GM23338 (cell line): Measurements from ENCODE around the gene KIF3C. TPM values are rescaled to one million over a fixed set of nuclear protein-coding genes. Genes with fewer than 3 reads are reported as not detected.

ENCODE experiments used
- ATAC-seq: fragments of 200-7000 bp; cut with Tn5 transposase; 3 replicates; pipeline ENCODE4 v1.9.1; 2020
- DNase-seq: peaks from one replicate; pipeline ENCODE4 v3.0.0-alpha.2; 2015; ENCODE audit warnings: low spot score
- H2AFZ ChIP-seq: fragments of 200-600 bp; sonication (generic); 2 replicates; pipeline ENCODE4 v1.8.0; 2016; ENCODE audit warnings: antibody characterized with exemption, mild to moderate bottlenecking, moderate library complexity
- H3F3A ChIP-seq: fragments of 200-600 bp; sonication (generic); replicated peaks from 2 replicates; pipeline ENCODE4 v1.8.0; 2017; ENCODE audit warnings: antibody characterized with exemption, mixed run types, low read depth
- H3K27ac ChIP-seq: fragments of 200-600 bp; sonication (generic); 2 replicates; pipeline ENCODE4 v1.6.1; 2016; ENCODE audit warnings: low read depth
- H3K27me3 ChIP-seq: fragments of 200-600 bp; sonication (generic); 2 replicates; pipeline ENCODE4 v1.8.0; 2016; ENCODE audit warnings: mild to moderate bottlenecking, mixed run types, moderate library complexity; ENCODE audit not compliant: insufficient read depth
- H3K36me3 ChIP-seq: fragments of 200-600 bp; sonication (generic); 2 replicates; pipeline ENCODE4 v1.8.0; 2016; ENCODE audit warnings: mild to moderate bottlenecking; ENCODE audit not compliant: insufficient read depth
- H3K4me1 ChIP-seq: fragments of 200-600 bp; sonication (generic); 2 replicates; pipeline ENCODE4 v1.8.0; 2016; ENCODE audit warnings: mild to moderate bottlenecking, moderate library complexity; ENCODE audit not compliant: insufficient read depth
- H3K4me2 ChIP-seq: fragments of 200-600 bp; sonication (generic); 2 replicates; pipeline ENCODE4 v1.7.1; 2017; ENCODE audit warnings: mixed run types
- H3K4me3 ChIP-seq: fragments of 200-600 bp; sonication (generic); 2 replicates; pipeline ENCODE4 v1.6.1; 2016; ENCODE audit warnings: mixed run types
- H3K79me2 ChIP-seq: fragments of 200-600 bp; sonication (generic); replicated peaks from 2 replicates; pipeline ENCODE4 v1.8.0; 2017; ENCODE audit warnings: mild to moderate bottlenecking; ENCODE audit not compliant: insufficient read depth
- H3K9me2 ChIP-seq: fragments of 200-600 bp; sonication (generic); 2 replicates; pipeline ENCODE4 v1.8.0; 2017; ENCODE audit not compliant: insufficient read depth
- H4K20me1 ChIP-seq: fragments of 200-600 bp; sonication (generic); replicated peaks from 2 replicates; pipeline ENCODE4 v1.8.0; 2017; ENCODE audit warnings: mild to moderate bottlenecking; ENCODE audit not compliant: insufficient read depth
- H3K27ac Mint-ChIP-seq: 2 replicates; pipeline ENCODE4 v1.8.0; 2020; ENCODE audit warnings: inconsistent platforms, mild to moderate bottlenecking, moderate library complexity, mixed read lengths
- H3K27me3 Mint-ChIP-seq: 3 replicates; pipeline ENCODE4 v1.8.0; 2022; ENCODE audit warnings: low read depth, mild to moderate bottlenecking, moderate library complexity, mixed read lengths, inconsistent platforms; ENCODE audit not compliant: insufficient read depth, poor library complexity
- H3K36me3 Mint-ChIP-seq: 3 replicates; pipeline ENCODE4 v1.8.0; 2021; ENCODE audit warnings: low read depth, mild to moderate bottlenecking, inconsistent platforms, moderate library complexity, mixed read lengths
- H3K4me1 Mint-ChIP-seq: 3 replicates; pipeline ENCODE4 v1.8.0; 2020; ENCODE audit warnings: mild to moderate bottlenecking, inconsistent platforms, mixed read lengths
- H3K4me3 Mint-ChIP-seq: 3 replicates; pipeline ENCODE4 v1.8.0; 2021; ENCODE audit warnings: moderate library complexity, mild to moderate bottlenecking, inconsistent platforms, mixed read lengths
- H3K9me3 Mint-ChIP-seq: 3 replicates; pipeline ENCODE4 v1.8.0; 2020; ENCODE audit warnings: moderate library complexity, mild to moderate bottlenecking, inconsistent platforms, mixed read lengths
- CREB1 ChIP-seq: fragments of 250-450 bp; sonication (Bioruptor Pico); IDR thresholded peaks from 2 replicates; pipeline ENCODE4 v1.5.0; 2020; ENCODE audit warnings: low read depth, mild to moderate bottlenecking, moderate library complexity
- ETS1 ChIP-seq: IDR thresholded peaks from 2 replicates; pipeline ENCODE4 v1.6.1; 2016; ENCODE audit warnings: antibody characterized with exemption
- EZH2 ChIP-seq: fragments of 200-600 bp; sonication (generic); IDR thresholded peaks from one replicate; pipeline ENCODE4 v1.8.0; 2017; ENCODE audit warnings: antibody characterized with exemption, mild to moderate bottlenecking, low read depth; ENCODE audit not compliant: unreplicated experiment
- EZH2phosphoT487 ChIP-seq: fragments of 200-600 bp; sonication (generic); IDR thresholded peaks from one replicate; pipeline ENCODE4 v1.8.1; 2018; ENCODE audit warnings: antibody characterized with exemption; ENCODE audit not compliant: unreplicated experiment
- JUNB ChIP-seq: IDR thresholded peaks from one replicate; pipeline ENCODE4 v1.6.1; 2016; ENCODE audit warnings: antibody characterized with exemption; ENCODE audit not compliant: unreplicated experiment
- NANOG ChIP-seq: IDR thresholded peaks from 2 replicates; pipeline ENCODE4 v1.6.1; 2016; ENCODE audit warnings: antibody characterized with exemption, borderline replicate concordance
- POLR2AphosphoS5 ChIP-seq: IDR thresholded peaks from 2 replicates; pipeline ENCODE4 v1.6.1; 2016; ENCODE audit warnings: antibody characterized with exemption, low read depth
- STAT1 ChIP-seq: IDR thresholded peaks from one replicate; pipeline ENCODE4 v1.6.1; 2016; ENCODE audit warnings: antibody characterized with exemption; ENCODE audit not compliant: unreplicated experiment
- ZNF114 ChIP-seq: fragments of 250-450 bp; sonication (Bioruptor Pico); IDR thresholded peaks from 2 replicates; pipeline ENCODE4 v1.5.0; 2020; ENCODE audit warnings: mild to moderate bottlenecking, moderate library complexity
- ZNF331 ChIP-seq: fragments of 250-450 bp; sonication (Bioruptor Pico); IDR thresholded peaks from 2 replicates; pipeline ENCODE4 v1.5.0; 2020; ENCODE audit warnings: low read depth, mild to moderate bottlenecking, moderate library complexity
- ZNF462 ChIP-seq: fragments of 250-450 bp; sonication (Bioruptor Pico); IDR thresholded peaks from 2 replicates; pipeline ENCODE4 v1.5.0; 2020; ENCODE audit warnings: mild to moderate bottlenecking, moderate library complexity
- polyA plus RNA-seq: library from polyadenylated mRNA; unstranded; fragments of >200 nt; fragmentation: Nextera tagmentation; extraction: Ambion mirVana; gene quantifications from 2 replicates; pipeline ENCODE4 v1.2.1, GENCODE V29; 2016
- total RNA-seq: library from RNA; depleted of rRNA; stranded (reverse); fragments of >200 nt; shearing (Covaris generic); gene quantifications from 2 replicates; pipeline ENCODE4 v1.2.3, GENCODE V29; 2014
- TF ChIP-seq, protein P1 (sequence below): IDR thresholded peaks from one replicate; pipeline ENCODE4 v1.6.1; 2018; ENCODE audit warnings: antibody characterized with exemption; ENCODE audit not compliant: unreplicated experiment
- TF ChIP-seq, protein P2 (sequence below), 2 experiments: fragments of 200-600 bp in 1 of 2; sonication (generic) in 1 of 2; conservative IDR thresholded peaks; 2 replicates each; pipeline versions ENCODE4 v1.5.1 to v1.6.1; 2016 to 2017; ENCODE audit warnings: antibody characterized with exemption in 2 of 2, low read depth in 2 of 2, mild to moderate bottlenecking in 2 of 2, moderate library complexity in 1 of 2

KIF3C gene
- total and polyA plus RNA-seq, 2 experiments from 2014 or later, result 14.9 to 40.0 TPM

DNA sequence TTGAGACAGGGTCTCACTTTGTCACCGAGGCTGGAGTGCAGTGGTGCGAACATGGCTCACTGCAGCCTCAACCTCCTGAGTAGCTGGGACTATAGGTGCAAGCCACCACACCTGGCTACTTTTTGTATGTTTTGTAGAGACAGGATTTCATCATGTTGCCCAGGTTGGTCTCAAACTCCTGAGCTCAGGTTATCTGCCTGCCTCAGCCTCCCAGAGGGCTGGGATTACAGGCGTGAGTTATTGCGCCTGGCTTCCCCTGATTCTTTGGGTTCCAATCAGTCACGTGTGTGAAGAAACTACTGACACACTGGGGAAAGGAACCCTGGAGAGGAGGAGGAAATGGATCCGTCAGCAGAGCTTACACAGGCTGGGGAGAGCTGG, 29.3 kb upstream of the KIF3C start:
- peak overlapping the region; percentile 73 for H3K27ac Mint-ChIP-seq
- DNase-seq (no peak), ATAC-seq (no peak)
- TF ChIP-seq, protein P1, sequence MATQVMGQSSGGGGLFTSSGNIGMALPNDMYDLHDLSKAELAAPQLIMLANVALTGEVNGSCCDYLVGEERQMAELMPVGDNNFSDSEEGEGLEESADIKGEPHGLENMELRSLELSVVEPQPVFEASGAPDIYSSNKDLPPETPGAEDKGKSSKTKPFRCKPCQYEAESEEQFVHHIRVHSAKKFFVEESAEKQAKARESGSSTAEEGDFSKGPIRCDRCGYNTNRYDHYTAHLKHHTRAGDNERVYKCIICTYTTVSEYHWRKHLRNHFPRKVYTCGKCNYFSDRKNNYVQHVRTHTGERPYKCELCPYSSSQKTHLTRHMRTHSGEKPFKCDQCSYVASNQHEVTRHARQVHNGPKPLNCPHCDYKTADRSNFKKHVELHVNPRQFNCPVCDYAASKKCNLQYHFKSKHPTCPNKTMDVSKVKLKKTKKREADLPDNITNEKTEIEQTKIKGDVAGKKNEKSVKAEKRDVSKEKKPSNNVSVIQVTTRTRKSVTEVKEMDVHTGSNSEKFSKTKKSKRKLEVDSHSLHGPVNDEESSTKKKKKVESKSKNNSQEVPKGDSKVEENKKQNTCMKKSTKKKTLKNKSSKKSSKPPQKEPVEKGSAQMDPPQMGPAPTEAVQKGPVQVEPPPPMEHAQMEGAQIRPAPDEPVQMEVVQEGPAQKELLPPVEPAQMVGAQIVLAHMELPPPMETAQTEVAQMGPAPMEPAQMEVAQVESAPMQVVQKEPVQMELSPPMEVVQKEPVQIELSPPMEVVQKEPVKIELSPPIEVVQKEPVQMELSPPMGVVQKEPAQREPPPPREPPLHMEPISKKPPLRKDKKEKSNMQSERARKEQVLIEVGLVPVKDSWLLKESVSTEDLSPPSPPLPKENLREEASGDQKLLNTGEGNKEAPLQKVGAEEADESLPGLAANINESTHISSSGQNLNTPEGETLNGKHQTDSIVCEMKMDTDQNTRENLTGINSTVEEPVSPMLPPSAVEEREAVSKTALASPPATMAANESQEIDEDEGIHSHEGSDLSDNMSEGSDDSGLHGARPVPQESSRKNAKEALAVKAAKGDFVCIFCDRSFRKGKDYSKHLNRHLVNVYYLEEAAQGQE, result no peak
- TF ChIP-seq, protein P2, sequence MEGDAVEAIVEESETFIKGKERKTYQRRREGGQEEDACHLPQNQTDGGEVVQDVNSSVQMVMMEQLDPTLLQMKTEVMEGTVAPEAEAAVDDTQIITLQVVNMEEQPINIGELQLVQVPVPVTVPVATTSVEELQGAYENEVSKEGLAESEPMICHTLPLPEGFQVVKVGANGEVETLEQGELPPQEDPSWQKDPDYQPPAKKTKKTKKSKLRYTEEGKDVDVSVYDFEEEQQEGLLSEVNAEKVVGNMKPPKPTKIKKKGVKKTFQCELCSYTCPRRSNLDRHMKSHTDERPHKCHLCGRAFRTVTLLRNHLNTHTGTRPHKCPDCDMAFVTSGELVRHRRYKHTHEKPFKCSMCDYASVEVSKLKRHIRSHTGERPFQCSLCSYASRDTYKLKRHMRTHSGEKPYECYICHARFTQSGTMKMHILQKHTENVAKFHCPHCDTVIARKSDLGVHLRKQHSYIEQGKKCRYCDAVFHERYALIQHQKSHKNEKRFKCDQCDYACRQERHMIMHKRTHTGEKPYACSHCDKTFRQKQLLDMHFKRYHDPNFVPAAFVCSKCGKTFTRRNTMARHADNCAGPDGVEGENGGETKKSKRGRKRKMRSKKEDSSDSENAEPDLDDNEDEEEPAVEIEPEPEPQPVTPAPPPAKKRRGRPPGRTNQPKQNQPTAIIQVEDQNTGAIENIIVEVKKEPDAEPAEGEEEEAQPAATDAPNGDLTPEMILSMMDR (conservative IDR thresholded peaks at IDR 0.05; ENCODE audit: low read depth in 2 of 2), result no peak
- TF ChIP-seq EZH2phosphoT487 (no peak), JUNB (no peak), NANOG (no peak), POLR2AphosphoS5 (no peak), ZNF114 (CRISPR knock-in tag) (no peak), CREB1 (no peak), ETS1 (no peak), STAT1 (no peak), ZNF462 (CRISPR knock-in tag) (no peak), EZH2 (no peak), ZNF331 (CRISPR knock-in tag) (no peak)
- Histone ChIP-seq H4K20me1 (no peaks in the 10 kb centered on the region), H3K79me2 (no peaks in the 10 kb centered on the region), H3K4me3 (no peak overlapping the region), H3K27ac (no peak overlapping the region), H3K27me3 (no peaks in the 10 kb centered on the region), H3F3A (no peaks in the 10 kb centered on the region; the same call in 1 of the 2 replicates), H2AFZ (peak overlapping the region; percentile 93), H3K36me3 (no peaks in the 10 kb centered on the region), H3K4me1 (peaks cover 9% of the 10 kb centered on the region), H3K9me2 (0 out of 2 replicates have a peak, but pooled peaks cover 2% of the 10 kb centered on the region), H3K4me2 (peak overlapping the region; percentile 36)
- H3K36me3 Mint-ChIP-seq, result no peaks in the 10 kb centered on the region
- H3K4me3 Mint-ChIP-seq, result no peak overlapping the region
- peaks cover 12% of the 10 kb centered on the region for H3K4me1 Mint-ChIP-seq
- peaks cover 4% of the 10 kb centered on the region; the same call in 2 of the 3 replicates for H3K9me3 Mint-ChIP-seq
- H3K27me3 Mint-ChIP-seq, result peaks cover 2% of the 10 kb centered on the region
